Esophagus mucosa (tissue), 1 donor: Measurements from ENCODE around the gene ZNF516. TPM values are rescaled to one million over a fixed set of nuclear protein-coding genes. Genes with fewer than 3 reads are reported as not detected.

ENCODE experiments used
- ATAC-seq: fragments of 200-7000 bp; cut with Tn5 transposase; one replicate; pipeline ENCODE4 v1.9.1; 2020
- total RNA-seq: library from RNA; stranded (reverse); gene quantifications from one replicate; pipeline ENCODE4 v1.2.4, GENCODE V29; 2023
- donor health status: DM: yes; HTN: yes; CAD: no.

The ZNF516 gene
- total RNA-seq, 1 donor from 2014 or later = 19.3 TPM

DNA sequence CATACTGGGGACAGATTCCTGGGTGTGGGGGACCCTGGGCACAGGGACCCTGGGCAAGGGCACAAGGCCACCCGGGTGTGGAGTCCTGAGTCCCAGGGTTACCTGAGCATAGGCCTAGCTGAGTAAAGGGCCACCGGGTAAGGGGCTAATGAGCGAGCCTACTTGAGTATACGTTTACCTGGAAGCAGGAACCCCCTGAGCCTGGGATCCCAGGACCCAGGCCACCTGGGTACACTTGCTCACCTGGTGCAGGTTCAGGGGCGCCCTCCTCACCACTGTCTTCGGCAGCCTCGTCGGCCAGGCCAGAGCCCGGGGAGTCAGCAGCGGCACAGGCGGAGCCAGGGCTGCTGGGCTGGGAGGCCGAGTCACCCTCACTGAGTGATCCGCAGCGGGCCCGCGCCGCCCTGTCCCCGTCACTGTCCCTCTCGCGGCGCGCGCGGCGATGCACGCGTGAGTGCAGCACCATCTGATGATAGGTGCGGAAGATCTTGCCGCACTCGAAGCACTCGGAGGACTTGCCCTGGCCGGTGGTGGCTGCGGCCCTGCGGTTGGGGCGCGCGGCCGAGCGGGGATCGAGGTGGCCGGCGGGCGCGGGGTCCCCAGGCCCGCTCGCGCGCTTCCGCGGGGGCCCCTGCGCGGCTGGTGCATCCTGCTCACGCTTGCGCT lies 53.9 kb downstream of the ZNF516 start:
- no peak for ATAC-seq

DNA sequence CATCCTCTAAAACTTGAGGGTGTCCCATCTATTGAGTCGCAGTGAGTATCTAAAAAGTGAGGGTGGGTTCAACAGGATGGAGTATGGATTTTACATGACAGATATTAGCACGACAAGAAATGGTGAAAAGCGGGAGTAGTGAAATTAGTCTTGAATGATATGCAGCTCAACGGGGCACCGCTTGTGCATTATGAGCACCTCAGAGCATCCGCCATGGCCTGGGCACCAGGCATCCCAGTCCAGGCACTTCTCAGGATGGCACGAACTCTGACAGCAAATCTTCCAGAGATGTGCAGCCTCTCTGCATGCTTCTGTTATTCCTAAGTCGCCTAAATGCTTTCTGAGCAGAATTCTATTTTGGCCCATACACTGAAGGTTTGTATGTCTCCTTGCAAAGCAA lies 57.1 kb downstream of the ZNF516 start:
- no peak for ATAC-seq

DNA sequence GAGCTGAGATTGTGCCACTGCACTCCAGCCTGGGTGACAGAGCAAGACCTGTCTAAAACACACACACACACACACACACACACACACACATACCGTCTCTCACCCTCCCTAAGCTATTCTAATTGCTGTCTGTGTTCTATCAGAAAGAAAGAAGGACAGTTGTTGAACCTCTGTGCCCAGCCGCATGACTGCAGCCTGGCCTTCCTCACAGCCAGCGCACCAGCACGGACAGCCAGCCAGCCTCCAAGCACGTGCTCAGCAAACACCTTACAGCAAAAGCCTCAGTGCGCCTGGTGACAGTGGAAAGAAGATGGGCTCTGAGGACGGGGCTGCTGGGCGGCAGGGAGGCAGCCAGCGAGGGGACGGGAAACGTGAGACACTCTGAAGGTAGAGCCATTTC lies 58.0 kb downstream of the ZNF516 start:
- ATAC-seq = no peak

- no peak for ATAC-seq
These were observed 58.7 kb downstream of the ZNF516 start for GRCh38 chr18:76436342-76436741.

- ATAC-seq = no peak
These were observed 59.6 kb downstream of the ZNF516 start for GRCh38 chr18:76435316-76435989.

GRCh38 chr18:76434452-76434851 lies 60.6 kb downstream of the ZNF516 start:
- ATAC-seq = no peak

DNA sequence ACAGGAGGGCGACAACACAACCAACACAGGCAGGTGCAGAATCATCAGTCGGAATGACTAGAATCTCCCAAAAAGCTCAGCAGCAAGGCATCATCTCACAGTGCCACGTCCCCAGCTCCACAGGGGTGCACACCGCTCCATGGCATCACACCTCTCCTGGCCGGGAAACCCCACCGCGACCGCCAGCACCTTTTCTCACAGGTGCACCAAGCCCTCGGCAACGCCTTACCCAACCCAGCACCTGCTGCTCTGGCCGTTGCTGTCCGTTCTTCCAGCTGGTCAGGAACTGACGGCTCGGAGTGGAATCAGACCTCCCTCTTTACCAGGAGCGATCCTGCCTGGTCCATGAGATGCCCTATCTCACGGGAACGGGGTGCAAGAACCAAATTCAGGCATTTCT lies 61.3 kb downstream of the ZNF516 start:
- no peak for ATAC-seq

DNA sequence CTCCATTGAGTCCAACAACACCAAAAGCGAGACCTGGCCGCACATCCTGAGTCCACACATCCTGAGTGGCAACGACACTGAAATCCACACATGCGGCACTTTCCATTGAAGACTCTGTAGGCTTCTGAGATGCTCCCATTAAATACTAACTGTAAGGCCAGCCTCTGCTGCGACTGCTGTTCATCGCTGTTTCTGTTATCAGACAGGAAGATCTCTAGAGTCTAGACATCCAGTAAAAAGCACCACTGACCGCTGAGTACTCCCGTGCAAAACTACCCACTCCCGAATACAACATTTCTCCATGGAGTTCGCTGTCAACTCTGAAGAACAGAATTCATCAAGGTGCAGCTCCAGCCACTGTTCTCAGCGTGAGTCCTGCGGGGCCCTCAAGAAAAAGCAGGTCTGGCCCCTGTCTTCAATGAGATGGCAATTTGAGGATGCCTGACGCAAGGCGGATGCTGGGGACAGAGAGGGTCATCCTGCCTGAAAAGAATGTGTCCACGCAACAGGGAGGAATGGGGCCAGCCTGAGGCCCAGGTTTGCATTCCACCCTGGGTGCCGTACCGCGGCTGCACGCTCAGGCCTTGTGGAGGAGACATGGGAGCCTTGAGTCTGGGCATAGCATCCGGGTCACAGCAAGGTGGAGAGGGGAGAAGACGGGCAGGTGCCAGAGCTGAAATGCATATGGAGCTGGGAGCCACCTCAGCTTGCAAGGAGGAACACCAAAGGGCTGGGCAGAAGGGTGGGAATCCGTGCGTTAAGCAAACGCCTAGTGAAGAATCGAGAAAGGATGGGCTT lies 61.9 kb downstream of the ZNF516 start:
- ATAC-seq = no peak

GRCh38 chr18:76432274-76432755 lies 62.7 kb downstream of the ZNF516 start:
- peak; percentile 19 for ATAC-seq

DNA sequence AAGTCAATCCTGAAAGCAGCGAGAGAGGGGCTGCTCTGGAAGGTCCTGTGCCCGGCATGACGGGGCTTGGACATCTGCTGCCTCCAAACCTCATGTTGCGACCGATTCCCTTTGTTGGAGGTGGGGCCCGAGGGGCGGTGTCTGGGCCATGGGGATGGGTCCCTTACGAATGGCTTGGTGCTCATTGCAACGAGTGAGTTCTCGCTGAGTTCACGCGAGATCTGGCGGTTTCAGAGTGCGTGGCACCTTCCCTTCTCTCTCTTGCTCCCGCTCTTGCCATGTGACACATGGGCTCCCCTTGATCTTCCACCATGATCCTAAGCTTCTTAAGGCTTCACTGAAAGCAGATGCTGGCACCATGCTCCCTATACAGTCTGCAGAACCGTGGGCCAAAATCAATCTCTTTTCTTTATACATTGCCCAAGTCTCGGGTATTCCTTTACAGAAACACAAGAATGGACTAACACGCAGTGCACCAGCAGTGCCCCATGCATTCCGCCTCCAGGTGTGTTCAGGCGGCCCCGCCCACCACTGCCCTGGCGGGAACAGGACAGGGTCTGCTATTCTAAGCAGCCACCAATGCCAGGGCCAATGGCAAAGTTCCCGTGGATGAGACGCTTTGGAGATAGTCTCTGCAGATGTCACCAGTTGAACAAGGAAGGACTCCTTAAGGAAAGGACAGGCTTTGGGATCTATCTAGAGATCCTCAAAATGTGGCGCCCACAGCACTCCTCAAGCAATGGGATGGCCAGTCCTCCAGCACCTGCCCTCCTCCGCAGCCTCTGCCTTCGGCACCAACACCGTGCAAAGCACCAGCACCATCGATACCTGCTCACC lies 63.4 kb downstream of the ZNF516 start:
- no peak for ATAC-seq

GRCh38 chr18:76430636-76431035 lies 64.4 kb downstream of the ZNF516 start:
- no peak for ATAC-seq

- peak; percentile 33 for ATAC-seq
These were observed 65.5 kb downstream of the ZNF516 start for GRCh38 chr18:76429262-76430126.

DNA sequence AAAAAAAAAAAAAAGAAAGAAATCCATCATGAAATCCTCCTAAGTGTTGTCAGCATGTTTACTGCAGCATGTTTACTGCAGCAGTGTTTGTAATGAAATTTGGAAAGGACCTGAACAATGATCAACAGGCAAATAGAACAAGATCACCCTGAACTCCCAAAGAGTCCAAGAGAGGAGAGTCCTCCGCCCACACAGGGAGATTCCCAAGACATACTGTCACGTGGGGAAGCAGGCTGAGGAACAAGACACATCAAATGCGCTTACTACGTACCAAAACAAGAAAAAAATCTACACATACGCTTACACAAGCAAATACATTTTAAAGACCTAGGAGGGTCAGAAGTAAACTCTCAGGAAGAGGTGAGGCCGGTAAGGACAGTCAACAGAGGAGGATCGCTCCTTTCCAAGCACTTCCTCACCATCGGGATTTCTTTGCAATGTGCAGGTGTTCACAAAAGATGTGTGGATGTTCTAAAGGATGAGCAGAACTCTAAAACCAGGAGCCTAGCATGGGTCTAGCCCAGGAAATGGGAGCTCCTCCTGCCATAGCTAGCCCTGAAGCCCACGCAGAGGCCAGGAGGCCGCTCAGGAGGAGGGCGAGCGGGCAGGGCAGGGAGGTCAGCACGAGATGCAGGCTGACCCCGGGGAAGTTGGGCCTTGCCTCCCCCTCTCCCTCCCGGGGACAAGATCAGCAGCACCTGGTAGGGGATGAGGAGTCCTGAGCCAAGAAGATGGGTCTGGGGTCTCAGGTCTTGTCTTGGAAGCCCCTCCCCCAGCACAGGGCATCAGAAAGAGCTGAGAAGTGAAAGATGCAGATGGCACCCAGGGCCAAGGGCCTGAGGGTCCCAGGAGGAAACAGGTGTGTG lies 66.4 kb downstream of the ZNF516 start:
- no peak for ATAC-seq

GRCh38 chr18:76426737-76427305 lies 68.2 kb downstream of the ZNF516 start:
- ATAC-seq = peak; percentile 44

DNA sequence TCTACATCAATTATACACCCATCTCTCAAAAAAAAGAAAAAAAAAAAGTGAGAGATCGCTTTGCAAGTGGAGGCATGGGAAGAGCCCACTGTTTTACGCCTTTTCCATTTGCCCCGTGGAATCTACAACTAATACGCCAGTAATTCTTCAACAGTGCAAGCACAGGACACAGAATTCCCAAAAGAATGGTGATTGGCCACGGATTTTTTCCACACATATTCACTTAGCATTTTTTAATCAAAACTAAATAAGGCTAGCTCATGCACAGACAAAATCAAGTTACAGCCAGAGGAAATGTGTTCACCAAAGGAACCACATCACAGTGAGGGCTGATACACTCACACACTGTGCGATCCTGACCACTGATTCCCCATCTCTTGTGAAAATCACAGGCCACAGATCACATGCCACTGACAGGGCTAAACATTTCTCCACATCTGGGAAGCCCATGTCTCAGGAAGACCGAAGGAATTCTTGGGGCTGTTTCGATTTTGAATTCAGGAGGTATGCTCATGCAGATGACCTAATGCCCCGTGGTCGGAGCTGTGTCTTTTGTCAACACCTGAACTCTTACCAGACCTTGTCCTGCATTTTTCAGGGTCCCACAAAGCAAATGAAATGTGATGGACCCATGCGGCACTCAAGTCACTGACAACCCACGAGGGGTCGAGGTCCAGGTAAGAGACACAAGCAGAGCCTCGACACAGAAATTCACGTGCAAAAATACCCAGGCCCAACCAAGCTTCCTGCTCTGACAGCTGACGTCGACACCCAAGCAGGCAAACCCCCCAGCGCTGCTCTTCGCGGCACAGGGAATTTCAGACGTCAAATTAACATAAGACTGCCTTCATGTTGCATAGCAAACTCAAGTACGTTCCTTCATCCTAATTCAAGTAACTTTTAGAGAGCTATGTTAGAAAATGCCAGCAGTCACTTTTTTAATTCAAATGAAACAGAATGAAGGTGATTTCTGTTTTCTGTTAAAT lies 69.6 kb downstream of the ZNF516 start:
- no peak for ATAC-seq

DNA sequence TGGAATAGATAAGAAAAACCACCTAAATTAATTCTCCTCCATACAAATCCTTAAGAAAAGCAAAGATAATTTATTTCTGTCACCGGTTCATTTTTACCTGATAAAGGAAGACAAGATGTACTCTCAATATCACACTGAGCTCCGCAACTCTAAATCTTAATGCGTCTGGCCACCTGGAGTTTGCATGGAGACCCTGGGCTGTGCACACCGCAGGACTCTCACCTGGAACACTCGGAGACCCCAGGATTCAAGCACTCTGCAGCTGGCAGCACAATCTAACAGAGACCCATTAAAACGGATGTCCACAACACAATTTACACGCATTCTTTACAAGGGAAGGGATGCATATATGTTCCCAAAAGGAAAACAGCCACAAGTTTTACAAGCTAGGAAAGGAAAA lies 72.2 kb downstream of the ZNF516 start:
- ATAC-seq = no peak

DNA sequence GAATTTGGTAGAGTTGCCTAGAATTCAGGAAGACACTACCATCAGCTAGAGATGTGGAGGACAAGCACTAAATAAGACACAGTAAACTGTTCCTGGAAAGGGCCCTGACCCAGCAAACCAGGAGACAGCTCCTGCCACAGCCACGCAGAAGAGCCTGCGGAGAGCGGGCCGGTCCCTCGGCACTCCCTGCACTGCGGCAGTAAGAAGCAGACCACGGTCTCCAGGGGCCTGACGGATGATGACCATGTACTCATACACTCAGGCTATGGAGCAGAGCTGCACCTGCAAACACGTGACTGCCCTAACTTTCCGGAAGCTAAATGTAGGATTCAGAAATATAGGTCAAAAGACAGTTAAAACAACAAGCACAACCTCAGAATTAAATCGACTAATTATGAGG lies 72.9 kb downstream of the ZNF516 start:
- no peak for ATAC-seq

DNA sequence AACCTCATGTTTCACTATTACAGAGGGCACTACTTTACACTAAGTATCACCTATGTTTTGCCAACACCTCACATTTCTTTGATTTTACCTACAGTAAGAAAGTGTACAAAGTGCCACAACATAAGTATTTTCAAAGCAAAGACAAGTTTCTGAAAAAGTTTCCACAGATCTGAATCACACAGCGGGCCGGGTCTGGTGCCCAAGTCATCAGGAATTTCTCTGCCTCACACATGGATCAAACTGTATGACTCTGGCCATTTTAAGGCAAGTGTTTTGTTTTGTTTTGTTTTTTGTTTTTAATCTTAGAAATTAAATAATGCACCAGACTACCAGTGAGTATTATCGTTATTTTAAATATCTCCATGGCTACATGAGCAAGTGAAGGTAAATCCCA lies 73.4 kb downstream of the ZNF516 start:
- ATAC-seq = no peak
